Sigmoid colon (tissue), 7 donors: ENCODE data around the gene PEX14. TPM values are rescaled to one million over a fixed set of nuclear protein-coding genes. Genes with fewer than 3 reads are reported as not detected.
A peak's percentile ranks its signal among the peaks of the same experiment; 100 is the strongest.

ENCODE experiments used
- DNase-seq: peaks from one replicate; pipeline ENCODE4 v3.0.0-alpha.2; 2019
- H3K27ac ChIP-seq, 4 donors: fragments of 200-600 bp; sonication (generic); one replicate each; pipeline ENCODE4 v1.5.1; 2016 to 2019; ENCODE audit warnings: mild to moderate bottlenecking in 1 of 4
- H3K27me3 ChIP-seq, 3 donors: fragments of 200-600 bp; sonication (generic); one replicate each; pipeline ENCODE4 v1.5.1; 2019; ENCODE audit warnings: mild to moderate bottlenecking in 1 of 3
- H3K36me3 ChIP-seq, 4 donors: fragments of 200-600 bp; sonication (generic); one replicate each; pipeline ENCODE4 v1.5.1; 2016 to 2019
- H3K4me1 ChIP-seq, 4 donors: fragments of 200-600 bp; sonication (generic); one replicate each; pipeline ENCODE4 v1.5.1; 2017 to 2019
- H3K4me3 ChIP-seq, 4 donors: fragments of 200-600 bp; sonication (generic); one replicate each; pipeline ENCODE4 v1.5.1; 2017 to 2019; ENCODE audit warnings: mild to moderate bottlenecking in 2 of 4, moderate library complexity in 1 of 4
- H3K9me3 ChIP-seq, 4 donors: fragments of 200-600 bp in 3 of 4; sonication (generic) in 3 of 4; one replicate each; pipeline versions ENCODE4 v1.5.1 to v1.6.1; 2013 to 2019
- EP300 ChIP-seq, 4 donors: sonication (generic); formaldehyde crosslinking; IDR thresholded peaks; one replicate each; pipeline ENCODE4 v1.6.1; 2017; ENCODE audit warnings: antibody characterized with exemption in 4 of 4
- POLR2A ChIP-seq, 2 donors: fragments of 450-650 bp; IDR thresholded peaks; one replicate each; pipeline ENCODE4 v1.6.1; 2016; ENCODE audit warnings: antibody characterized with exemption in 2 of 2, mild to moderate bottlenecking in 2 of 2, moderate library complexity in 2 of 2
- POLR2AphosphoS5 ChIP-seq, 4 donors: sonication (generic); formaldehyde crosslinking; IDR thresholded peaks; one replicate each; pipeline ENCODE4 v1.6.1; 2017; ENCODE audit warnings: antibody characterized with exemption in 4 of 4
- whole genome bisulfite sequencing, 2 donors: extraction: QIAGEN DNeasy Blood & Tissue Kit; methylation state at CpG; one replicate each; pipeline ENCODE4 v1.1.7; 2013; 5-methylcytosine and 5-hydroxymethylcytosine counted together
- intact Hi-C: fragments of 100-400 bp; cut with DNase I; formaldehyde crosslinking; loops from one replicate; pipeline ENCODE4 v1.15.1; 2023
- polyA plus RNA-seq, 3 donors: library from polyadenylated mRNA; stranded (reverse); fragments of 200-250 nt; gene quantifications; one replicate each; pipeline ENCODE4 v1.2.3, GENCODE V29; 2013
- total RNA-seq, 4 donors: library from RNA; depleted of rRNA; stranded (reverse); fragments of >200 nt; gene quantifications; one replicate each; pipeline ENCODE4 v1.1.0, GENCODE V29; 2016
- TF ChIP-seq, protein P1 (sequence below), 4 experiments: fragments of 450-650 bp in 3 of 4; fragments of 200-600 bp in 1 of 4; IDR thresholded peaks; one replicate each; pipeline ENCODE4 v1.5.1; 2016 to 2019; ENCODE audit warnings: antibody characterized with exemption in 4 of 4, mild to moderate bottlenecking in 3 of 4, moderate library complexity in 2 of 4
- donor health status: healthy with polysubstance abuse.
- donor health status: Bipolar disorder and iron deficiency.
- donor health status: healthy.

PEX14 gene
- total and polyA plus RNA-seq, 7 donors, result 8.3 to 23.3 (median 14.4) TPM

DNA sequence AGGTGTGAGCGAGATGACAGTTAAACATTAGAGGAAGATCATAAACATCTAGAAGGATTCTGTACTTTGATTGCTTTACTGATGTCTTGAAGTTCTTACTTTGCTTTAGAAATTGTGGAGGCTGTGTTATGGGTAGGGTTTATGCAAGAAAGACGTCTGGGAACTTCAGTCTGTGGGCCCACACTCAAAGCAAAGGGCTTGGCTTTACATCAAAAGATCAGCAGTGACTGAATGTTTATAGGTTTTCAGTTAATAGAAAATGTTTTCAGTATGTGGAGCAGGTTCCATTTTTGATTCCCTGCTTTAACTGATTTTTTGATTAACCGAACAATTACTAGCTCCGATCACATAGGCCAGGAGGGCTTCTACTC, 31.9 kb downstream of the PEX14 start:
- Histone ChIP-seq H3K27me3 (no peaks in the 10 kb centered on the region), H3K4me3 (no peak overlapping the region), H3K27ac (no peak overlapping the region), H3K36me3 (no peaks in the 10 kb centered on the region), H3K4me1 (peaks cover 0 to 24% (median 22%) of the 10 kb centered on the region in 4 donors), H3K9me3 (no peaks in the 10 kb centered on the region)
- 58 to 63% methylated on average over 4 of the region's 4 CpGs for WGBS, 2 donors
- TF ChIP-seq POLR2AphosphoS5 (IDR thresholded peaks at IDR 0.05) (no peak), POLR2A (IDR thresholded peaks at IDR 0.05) (no peak), EP300 (IDR thresholded peaks at IDR 0.05) (no peak)
- TF ChIP-seq, protein P1, sequence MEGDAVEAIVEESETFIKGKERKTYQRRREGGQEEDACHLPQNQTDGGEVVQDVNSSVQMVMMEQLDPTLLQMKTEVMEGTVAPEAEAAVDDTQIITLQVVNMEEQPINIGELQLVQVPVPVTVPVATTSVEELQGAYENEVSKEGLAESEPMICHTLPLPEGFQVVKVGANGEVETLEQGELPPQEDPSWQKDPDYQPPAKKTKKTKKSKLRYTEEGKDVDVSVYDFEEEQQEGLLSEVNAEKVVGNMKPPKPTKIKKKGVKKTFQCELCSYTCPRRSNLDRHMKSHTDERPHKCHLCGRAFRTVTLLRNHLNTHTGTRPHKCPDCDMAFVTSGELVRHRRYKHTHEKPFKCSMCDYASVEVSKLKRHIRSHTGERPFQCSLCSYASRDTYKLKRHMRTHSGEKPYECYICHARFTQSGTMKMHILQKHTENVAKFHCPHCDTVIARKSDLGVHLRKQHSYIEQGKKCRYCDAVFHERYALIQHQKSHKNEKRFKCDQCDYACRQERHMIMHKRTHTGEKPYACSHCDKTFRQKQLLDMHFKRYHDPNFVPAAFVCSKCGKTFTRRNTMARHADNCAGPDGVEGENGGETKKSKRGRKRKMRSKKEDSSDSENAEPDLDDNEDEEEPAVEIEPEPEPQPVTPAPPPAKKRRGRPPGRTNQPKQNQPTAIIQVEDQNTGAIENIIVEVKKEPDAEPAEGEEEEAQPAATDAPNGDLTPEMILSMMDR (IDR thresholded peaks at IDR 0.05), result no peak
- intact Hi-C loops, result loop anchor here (1.0 kb wide), 1 partner anchor 361 kb away; no protein-coding TSS in a partner anchor
- no peak for DNase-seq

DNA sequence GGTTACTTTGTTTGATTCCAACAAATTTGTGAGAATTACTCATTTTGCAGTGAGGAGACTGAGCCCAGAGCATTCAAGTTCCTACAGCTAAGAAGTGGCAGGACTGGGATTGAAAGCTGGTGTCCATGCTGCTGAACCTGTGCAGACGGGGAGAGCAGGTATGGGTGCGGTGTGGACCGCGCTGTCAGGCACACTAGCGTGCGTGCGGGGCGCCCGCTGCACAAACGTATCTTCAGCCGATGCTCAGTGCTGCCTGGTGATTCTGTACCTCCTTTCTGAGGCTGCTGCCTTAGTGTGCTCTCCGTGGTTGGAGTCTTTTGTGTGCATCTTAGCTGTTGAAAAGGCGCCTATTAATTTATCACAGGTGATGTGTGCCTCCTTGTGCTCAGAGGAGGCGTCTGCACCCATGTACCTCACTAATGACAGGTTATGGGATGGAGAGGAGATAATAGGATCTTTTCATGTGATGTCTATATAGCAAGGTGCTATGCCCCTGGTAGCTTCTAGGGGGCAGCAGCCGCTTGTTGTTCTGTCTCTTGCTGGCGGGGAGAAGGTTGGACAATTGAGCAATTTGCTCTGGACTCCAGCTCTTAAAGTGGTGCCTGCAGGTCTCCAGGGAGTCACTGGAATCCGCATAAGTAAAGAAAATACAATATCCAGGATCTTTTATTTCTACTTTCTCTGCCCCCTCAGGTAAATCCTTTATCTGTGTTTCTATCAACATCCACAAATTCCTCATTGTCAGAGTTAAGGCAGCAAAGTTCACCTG, 32.5 kb downstream of the PEX14 start:
- Histone ChIP-seq H3K27ac (no peak overlapping the region), H3K27me3 (no peaks in the 10 kb centered on the region), H3K36me3 (no peaks in the 10 kb centered on the region), H3K4me3 (no peak overlapping the region), H3K9me3 (no peaks in the 10 kb centered on the region), H3K4me1 (peaks cover 0 to 25% (median 22%) of the 10 kb centered on the region in 4 donors)
- TF ChIP-seq, protein P1 (IDR thresholded peaks at IDR 0.05), result peak; percentile 55 to 82 (median 73)
- TF ChIP-seq POLR2AphosphoS5 (IDR thresholded peaks at IDR 0.05) (no peak), EP300 (IDR thresholded peaks at IDR 0.05) (no peak)
- 68 to 74% methylated on average over 17 of the region's 17 CpGs for WGBS, 2 donors
- DNase-seq, result peak; percentile 86
- intact Hi-C loops, result loop anchor here (1.0 kb wide), 1 partner anchor 360 kb away; no protein-coding TSS in a partner anchor

DNA sequence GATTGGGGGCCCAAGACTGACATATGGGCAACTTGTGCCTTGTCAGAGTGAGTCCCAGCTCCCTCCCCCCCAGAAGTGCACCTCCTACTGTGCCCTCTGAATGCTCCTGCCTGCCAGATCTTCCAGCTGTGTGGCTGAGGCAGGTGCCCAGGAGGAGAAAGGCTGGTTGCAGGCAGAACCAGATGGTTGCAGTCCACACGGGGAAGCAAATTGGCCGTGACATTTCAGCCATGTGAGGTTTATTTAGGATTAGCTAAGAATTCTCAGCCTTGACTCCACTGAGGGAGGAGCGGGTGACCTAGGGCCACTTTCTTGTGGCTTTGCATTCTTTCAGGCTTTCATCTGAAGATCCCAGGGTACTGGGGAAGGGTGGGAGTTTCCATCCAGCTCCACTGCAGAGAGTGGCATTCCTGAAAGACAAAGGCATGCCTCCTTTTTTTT, 33.8 kb downstream of the PEX14 start:
- TF ChIP-seq POLR2AphosphoS5 (IDR thresholded peaks at IDR 0.05) (no peak), EP300 (IDR thresholded peaks at IDR 0.05) (no peak), POLR2A (IDR thresholded peaks at IDR 0.05) (no peak)
- TF ChIP-seq, protein P1 (IDR thresholded peaks at IDR 0.05), result no peak
- Histone ChIP-seq H3K27ac (no peak overlapping the region), H3K36me3 (no peaks in the 10 kb centered on the region), H3K27me3 (no peaks in the 10 kb centered on the region), H3K4me3 (no peak overlapping the region), H3K9me3 (no peaks in the 10 kb centered on the region), H3K4me1 (peaks cover 0 to 30% (median 26%) of the 10 kb centered on the region in 4 donors)
- peak; percentile 46 for DNase-seq
- intact Hi-C loops, result no loop called here
- WGBS, 2 donors, result 79 to 83% methylated on average over 3 of the region's 3 CpGs

DNA sequence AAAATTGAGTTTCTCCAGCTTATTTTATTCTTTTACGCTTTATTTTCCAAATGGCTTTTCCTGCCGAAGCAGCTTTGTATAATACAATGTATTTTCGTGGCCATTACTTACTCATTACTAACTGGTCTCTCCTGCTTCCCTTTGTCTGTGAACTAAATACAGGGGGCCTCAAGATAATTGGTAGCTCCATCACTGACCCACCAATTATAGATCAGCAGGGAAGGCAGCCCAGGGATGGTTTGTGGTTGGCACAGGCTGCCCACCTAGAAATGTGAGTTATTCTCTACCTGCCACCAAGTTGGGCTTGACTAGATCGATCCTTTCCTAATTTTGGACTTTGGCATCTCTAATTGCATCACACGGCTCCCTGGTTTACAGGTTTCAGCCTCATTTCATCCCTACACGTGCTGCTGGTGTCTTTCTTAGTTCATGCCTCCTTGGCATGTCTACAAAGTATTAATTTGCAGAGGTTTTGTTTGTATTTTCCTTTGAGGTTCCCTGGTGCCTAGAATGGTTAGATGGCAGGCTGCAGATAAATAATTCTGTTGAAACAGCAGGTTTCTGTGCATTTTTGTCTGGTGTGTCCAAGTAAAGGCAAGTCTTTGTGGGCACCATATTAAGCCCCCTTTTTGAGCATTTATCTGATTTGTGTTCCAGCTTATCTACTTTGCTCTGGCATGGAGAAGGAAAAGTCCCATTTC, 35.2 kb downstream of the PEX14 start:
- intact Hi-C loops, result loop anchor here (5.0 kb wide), 1 partner anchor 432 kb away; no protein-coding TSS in a partner anchor
- Histone ChIP-seq H3K4me1 (peaks cover 0 to 36% (median 28%) of the 10 kb centered on the region in 4 donors), H3K27ac (peak overlapping the region; percentile 11 to 61 (median 44)), H3K4me3 (no peak overlapping the region), H3K9me3 (no peaks in the 10 kb centered on the region), H3K36me3 (no peaks in the 10 kb centered on the region), H3K27me3 (no peaks in the 10 kb centered on the region)
- no peak for TF ChIP-seq POLR2A (IDR thresholded peaks at IDR 0.05)
- TF ChIP-seq, protein P1 (IDR thresholded peaks at IDR 0.05), result no peak
- DNase-seq, result no peak
- WGBS, 2 donors, result 64 to 79% methylated on average over 6 of the region's 6 CpGs
